NCI-H1417 treated with DMSO at 0.1 percent for 48 hours (cell line): Measurements from ENCODE around the gene ABCB8.

Source experiments
- DNase-seq: peaks from one replicate; lab custom pipeline; 2025; lab: John Stamatoyannopoulos, UW

ABCB8 gene

GRCh38 chr7:151057989-151058780 lies 29.9 kb downstream of the ABCB8 start:
- DNase-seq = peak; percentile 99

GRCh38 chr7:151058781-151059366 lies 30.6 kb downstream of the ABCB8 start:
- no peak for DNase-seq

- DNase-seq = no peak
These were observed 31.3 kb downstream of the ABCB8 start, which contains the start of gene SLC4A2 for GRCh38 chr7:151059367-151060112. Gene SLC4A2, plus strand, starts transcription at chr7:151059589. Its CDS starts 2,399 bp downstream, at chr7:151061988.

GRCh38 chr7:151060113-151060415 lies 31.8 kb downstream of the ABCB8 start:
- DNase-seq = no peak

GRCh38 chr7:151060416-151061212 lies 32.4 kb downstream of the ABCB8 start:
- no peak for DNase-seq

- DNase-seq = no peak
These were observed 33.2 kb downstream of the ABCB8 start for GRCh38 chr7:151061213-151062110.

- no peak for DNase-seq
These were observed 33.8 kb downstream of the ABCB8 start for GRCh38 chr7:151062111-151062398.

GRCh38 chr7:151062399-151063211 lies 34.4 kb downstream of the ABCB8 start:
- no peak for DNase-seq

- no peak for DNase-seq
These were observed 34.9 kb downstream of the ABCB8 start for GRCh38 chr7:151063212-151063561.

GRCh38 chr7:151064454-151064853 lies 36.2 kb downstream of the ABCB8 start:
- DNase-seq = no peak

- no peak for DNase-seq
These were observed 36.7 kb downstream of the ABCB8 start for GRCh38 chr7:151064993-151065392.

- DNase-seq = no peak
These were observed 37.3 kb downstream of the ABCB8 start for GRCh38 chr7:151065516-151065915.

GRCh38 chr7:151066273-151066974 lies 38.2 kb downstream of the ABCB8 start:
- DNase-seq = no peak

GRCh38 chr7:151068069-151068773 lies 40.0 kb downstream of the ABCB8 start:
- no peak for DNase-seq

- DNase-seq = no peak
These were observed 41.8 kb downstream of the ABCB8 start for GRCh38 chr7:151069841-151070573.

- DNase-seq = no peak
These were observed 42.3 kb downstream of the ABCB8 start for GRCh38 chr7:151070574-151070960.

- DNase-seq = no peak
These were observed 43.0 kb downstream of the ABCB8 start for GRCh38 chr7:151071032-151071866.

- no peak for DNase-seq
These were observed 45.7 kb downstream of the ABCB8 start for GRCh38 chr7:151073990-151074389.
